ENCODE measurements around the gene KRTAP19-3.

- TF ChIP-seq POLR2A (IDR thresholded peaks at IDR 0.05) = no peak
- TF ChIP-seq CTCF (IDR thresholded peaks at IDR 0.05) = no peak
Observed at GRCh38 chr21:30515681-30516080, 23.9 kb upstream of the KRTAP19-3 start.

Data from adrenal gland (tissue), 5 donors.